SU-DHL-6 (cell line): ENCODE measurements around the gene PPP2R1A.

Source experiments
- H2AFZ ChIP-seq: fragments of 200-600 bp; sonication (generic); 2 replicates; pipeline ENCODE4 v1.6.1; 2014; ENCODE audit warnings: low read depth, mild to moderate bottlenecking, moderate library complexity, mixed read lengths, antibody characterized with exemption, low read length; ENCODE audit not compliant: severe bottlenecking
- H3F3A ChIP-seq: fragments of 200-600 bp; shearing (Covaris generic); 2 replicates; pipeline ENCODE4 v1.6.0; 2016; ENCODE audit warnings: antibody characterized with exemption, mild to moderate bottlenecking; ENCODE audit not compliant: insufficient read depth
- H3K27ac ChIP-seq: fragments of 200-600 bp; sonication (generic); 2 replicates; pipeline ENCODE4 v1.5.1; 2016; ENCODE audit warnings: low read depth, mild to moderate bottlenecking, low read length, moderate library complexity, mixed read lengths
- H3K27me3 ChIP-seq: fragments of 200-600 bp; sonication (generic), shearing (Covaris generic); 2 replicates; pipeline ENCODE4 v1.6.0; 2014; ENCODE audit warnings: mild to moderate bottlenecking, low read length
- H3K36me3 ChIP-seq: fragments of 200-600 bp; sonication (generic); 2 replicates; pipeline ENCODE4 v1.6.1; 2014; ENCODE audit warnings: mild to moderate bottlenecking, low read length, mixed read lengths
- H3K4me2 ChIP-seq: fragments of 300-600, 200-600 bp; shearing (Covaris generic), sonication (generic); 2 replicates; pipeline ENCODE4 v1.6.0; 2014; ENCODE audit warnings: low read length, low read depth, mild to moderate bottlenecking; ENCODE audit not compliant: poor library complexity, severe bottlenecking
- H3K4me3 ChIP-seq: fragments of 200-600 bp; sonication (generic); 2 replicates; pipeline ENCODE4 v1.5.1; 2014; ENCODE audit warnings: antibody characterized with exemption, low read length, mild to moderate bottlenecking, mixed read lengths; ENCODE audit not compliant: insufficient read depth, poor library complexity, severe bottlenecking
- H3K79me2 ChIP-seq: fragments of 200-600 bp; sonication (generic); 2 replicates; pipeline ENCODE4 v1.6.1; 2014; ENCODE audit warnings: mild to moderate bottlenecking, low read length, moderate library complexity; ENCODE audit not compliant: insufficient read depth
- H3K9ac ChIP-seq: fragments of 200-600 bp; sonication (generic); 2 replicates; pipeline ENCODE4 v1.7.0; 2014; ENCODE audit warnings: mild to moderate bottlenecking, low read length
- H3K9me2 ChIP-seq: fragments of 200-600 bp; sonication (generic); replicated peaks from 2 replicates; pipeline ENCODE4 v1.6.1; 2014; ENCODE audit warnings: low read length; ENCODE audit not compliant: insufficient read depth
- H3K9me3 ChIP-seq: fragments of 200-600 bp; sonication (generic); 2 replicates; pipeline ENCODE4 v1.6.1; 2014; ENCODE audit warnings: low read length, mixed read lengths; ENCODE audit not compliant: insufficient read depth
- H4K20me1 ChIP-seq: fragments of 200-600 bp; sonication (generic); 2 replicates; pipeline ENCODE4 v1.6.1; 2014; ENCODE audit warnings: low read depth, mild to moderate bottlenecking, antibody characterized with exemption, low read length, moderate library complexity, mixed read lengths
- EZH2phosphoT487 ChIP-seq: fragments of 200-600 bp; sonication (generic), shearing (Covaris generic); conservative IDR thresholded peaks from 2 replicates; pipeline ENCODE4 v1.6.1; 2018; ENCODE audit warnings: mild to moderate bottlenecking, antibody characterized with exemption, low read length, moderate library complexity, mixed read lengths
- TF ChIP-seq, protein P1 (sequence below): fragments of 200-600 bp; sonication (generic); IDR thresholded peaks from one replicate; pipeline ENCODE4 v1.5.1; 2017; ENCODE audit warnings: antibody characterized with exemption, mild to moderate bottlenecking, low read length, moderate library complexity; ENCODE audit not compliant: insufficient read depth, poor library complexity, severe bottlenecking

Gene PPP2R1A

DNA sequence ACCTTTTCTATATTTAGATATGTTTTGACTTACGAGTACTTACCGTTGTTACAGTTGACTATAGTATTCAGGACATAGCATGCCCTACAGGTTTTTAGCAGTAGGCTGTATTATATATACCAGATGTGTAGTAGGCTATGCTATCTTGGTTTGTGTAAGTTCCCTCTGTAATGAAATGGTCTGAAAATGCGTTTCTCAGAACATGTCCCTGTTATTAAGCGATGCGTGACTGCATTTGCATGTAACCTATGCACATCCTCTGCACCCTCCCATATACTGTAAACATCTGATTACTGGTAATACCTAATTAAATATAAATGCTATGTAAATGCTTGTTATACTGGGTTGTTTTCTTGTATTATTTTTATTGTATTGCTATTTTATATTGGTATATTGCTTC is 86.1 kb downstream of the PPP2R1A start:
- H3K27ac ChIP-seq: no peak overlapping the region
- H3K36me3 ChIP-seq: peaks cover 14% of the 10 kb centered on the region
- H3F3A ChIP-seq: no peaks in the 10 kb centered on the region
- H3K79me2 ChIP-seq: peaks cover 98% of the 10 kb centered on the region
- H3K4me2 ChIP-seq: no peak overlapping the region
- H3K9me2 ChIP-seq: no peaks in the 10 kb centered on the region
- no peaks in the 10 kb centered on the region for H3K27me3 ChIP-seq
- H3K9me3 ChIP-seq: no peaks in the 10 kb centered on the region
- no peak overlapping the region for H2AFZ ChIP-seq
- H3K9ac ChIP-seq: no peak overlapping the region
- 0 out of 2 replicates have a peak, but pooled peaks cover 11% of the 10 kb centered on the region for H4K20me1 ChIP-seq
- no peak overlapping the region for H3K4me3 ChIP-seq
- TF ChIP-seq, protein P1, sequence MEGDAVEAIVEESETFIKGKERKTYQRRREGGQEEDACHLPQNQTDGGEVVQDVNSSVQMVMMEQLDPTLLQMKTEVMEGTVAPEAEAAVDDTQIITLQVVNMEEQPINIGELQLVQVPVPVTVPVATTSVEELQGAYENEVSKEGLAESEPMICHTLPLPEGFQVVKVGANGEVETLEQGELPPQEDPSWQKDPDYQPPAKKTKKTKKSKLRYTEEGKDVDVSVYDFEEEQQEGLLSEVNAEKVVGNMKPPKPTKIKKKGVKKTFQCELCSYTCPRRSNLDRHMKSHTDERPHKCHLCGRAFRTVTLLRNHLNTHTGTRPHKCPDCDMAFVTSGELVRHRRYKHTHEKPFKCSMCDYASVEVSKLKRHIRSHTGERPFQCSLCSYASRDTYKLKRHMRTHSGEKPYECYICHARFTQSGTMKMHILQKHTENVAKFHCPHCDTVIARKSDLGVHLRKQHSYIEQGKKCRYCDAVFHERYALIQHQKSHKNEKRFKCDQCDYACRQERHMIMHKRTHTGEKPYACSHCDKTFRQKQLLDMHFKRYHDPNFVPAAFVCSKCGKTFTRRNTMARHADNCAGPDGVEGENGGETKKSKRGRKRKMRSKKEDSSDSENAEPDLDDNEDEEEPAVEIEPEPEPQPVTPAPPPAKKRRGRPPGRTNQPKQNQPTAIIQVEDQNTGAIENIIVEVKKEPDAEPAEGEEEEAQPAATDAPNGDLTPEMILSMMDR: no peak
- TF ChIP-seq EZH2phosphoT487: no peak

DNA sequence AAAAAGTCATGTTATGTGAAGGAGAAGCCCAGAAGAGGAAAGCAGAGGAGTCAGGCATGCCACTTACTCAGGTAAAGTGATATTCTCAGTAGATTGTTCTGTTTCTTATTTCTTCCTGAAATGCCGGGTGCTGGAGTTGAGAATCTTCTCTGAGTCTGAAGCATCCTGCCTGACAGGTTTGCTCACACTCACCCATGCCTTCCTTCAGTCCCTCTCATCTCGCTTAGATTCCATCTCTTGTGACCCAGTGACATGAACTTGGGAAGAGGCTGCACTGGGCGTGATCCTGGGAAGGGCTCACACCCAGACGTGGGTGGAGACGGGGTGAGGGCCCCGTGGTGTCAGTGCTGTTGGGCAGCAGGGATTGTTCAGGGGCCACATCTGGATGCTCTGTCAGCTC is 87.6 kb downstream of the PPP2R1A start:
- Histone ChIP-seq H4K20me1 (peaks cover 20% of the 10 kb centered on the region; the same call in 1 of the 2 replicates), H3K4me3 (no peak overlapping the region), H3K9me2 (no peaks in the 10 kb centered on the region), H3K9me3 (no peaks in the 10 kb centered on the region), H3K79me2 (peaks cover 98% of the 10 kb centered on the region), H2AFZ (no peak overlapping the region), H3K36me3 (peaks cover 14% of the 10 kb centered on the region), H3K27me3 (no peaks in the 10 kb centered on the region), H3K27ac (no peak overlapping the region), H3K9ac (no peak overlapping the region), H3K4me2 (no peak overlapping the region), H3F3A (no peaks in the 10 kb centered on the region)
- TF ChIP-seq EZH2phosphoT487: no peak
